Activated T-helper 9 cell treated with anti-CD3 and anti-CD28 coated beads, Interleukin-2, amount 50 U/mL, for 16 hours (primary cell): ENCODE results near the gene OTUB2.

Source experiments
- DNase-seq: peaks from one replicate; pipeline ENCODE4 v3.0.0-alpha.2; 2020; ENCODE audit warnings: low read depth

The OTUB2 gene

DNA sequence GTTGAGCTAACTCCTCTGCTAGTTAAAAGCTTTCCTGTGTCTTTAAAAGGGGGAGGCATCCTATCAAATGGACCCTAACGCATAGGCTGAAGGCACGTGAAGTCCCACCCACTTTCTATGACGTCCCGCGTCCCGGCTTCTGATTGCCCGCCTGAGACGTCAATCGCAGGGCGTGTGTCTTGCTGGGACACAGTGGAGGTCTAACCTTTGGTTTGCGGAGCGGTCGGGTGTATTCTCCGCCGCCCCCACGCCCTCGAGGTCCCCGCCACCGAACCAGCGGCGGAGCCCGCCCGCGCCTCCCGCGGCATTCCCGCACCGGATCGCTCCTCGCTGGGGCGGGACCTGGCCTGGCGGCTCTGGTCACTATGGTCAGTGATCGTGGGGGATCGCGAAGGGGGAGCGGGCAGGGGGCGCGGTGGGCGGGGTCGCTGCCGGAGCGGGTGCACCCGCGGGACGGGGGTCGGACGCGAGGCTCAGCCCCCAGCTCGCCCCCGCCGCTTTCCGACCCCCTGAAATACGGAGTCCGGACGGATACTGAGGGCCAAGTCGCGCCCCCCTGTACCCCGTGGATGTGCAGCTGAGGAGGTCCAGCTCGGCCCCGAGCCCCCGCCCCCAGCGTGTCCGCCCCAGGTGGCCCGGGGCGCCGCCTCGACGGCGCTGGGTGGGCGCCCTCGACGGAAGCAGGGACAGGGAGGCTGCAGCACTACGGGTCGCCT, at the start of gene OTUB2:
OTUB2 (plus strand) TSS at position 168 of the 716 bp plus-strand sequence; CDS start at position 366, 198 bp downstream.
- DNase-seq: peak; percentile 93

GRCh38 chr14:93976477-93977057, 49.6 kb upstream of the OTUB2 start, which contains the start of gene ASB2:
Gene ASB2, minus strand, starts transcription at chr14:93976570. Its CDS starts 12,031 bp downstream, at chr14:93964539.
- DNase-seq: no peak

DNA sequence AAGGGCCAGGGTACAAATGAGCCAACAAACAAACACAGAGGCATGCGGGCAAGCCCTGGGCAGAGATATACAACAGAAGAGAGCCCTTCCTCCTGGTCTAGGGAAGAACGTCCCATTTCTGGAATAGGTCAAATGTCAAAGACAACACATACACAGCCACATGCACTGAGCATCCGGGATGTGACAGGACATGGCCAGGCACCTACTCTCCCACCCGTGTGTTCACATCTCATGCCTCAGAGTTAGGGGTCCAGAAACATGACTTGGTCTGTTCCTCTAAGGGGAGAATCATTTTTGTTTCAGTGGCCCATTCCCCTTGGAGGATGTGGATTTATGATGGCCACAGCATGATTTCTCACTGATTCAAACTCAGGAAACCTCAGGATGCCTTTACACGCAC, 49.0 kb upstream of the OTUB2 start:
- no peak for DNase-seq

DNA sequence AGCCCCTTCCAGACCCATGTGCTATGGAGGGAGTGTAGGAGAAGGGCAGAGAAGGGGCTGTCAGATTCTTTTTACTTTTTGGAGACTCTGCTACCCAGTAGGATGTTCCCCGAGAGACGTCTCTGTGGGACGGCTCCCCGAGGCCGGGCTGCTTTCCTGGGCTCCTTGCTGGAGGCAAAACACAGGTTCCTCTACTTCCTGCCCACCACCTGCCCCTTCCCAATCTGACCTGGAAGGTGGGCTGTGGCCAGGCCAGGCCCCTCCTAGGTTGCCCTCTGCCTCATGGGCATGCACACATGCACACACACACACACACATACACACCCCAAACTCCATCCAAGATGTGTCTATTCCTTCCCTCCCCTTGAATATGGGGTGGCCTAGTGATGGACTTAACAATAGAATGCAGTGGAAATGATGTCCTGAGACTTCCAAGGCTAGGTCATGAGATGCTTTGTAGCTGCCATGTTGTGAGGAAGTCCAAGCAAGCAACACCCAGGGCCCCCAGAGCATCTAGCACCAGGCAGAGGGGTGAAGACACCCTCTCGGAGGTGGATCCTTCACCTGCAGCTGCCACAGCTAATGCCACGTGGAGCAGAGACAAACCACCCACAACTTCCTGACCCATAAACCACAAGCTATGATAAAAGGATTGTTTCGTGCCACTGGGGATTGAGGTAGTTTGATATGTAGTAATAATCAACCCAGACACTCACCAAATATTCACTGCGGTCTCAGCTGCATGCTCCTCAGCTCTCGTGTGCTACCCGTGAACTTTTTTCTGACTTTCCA, 48.2 kb upstream of the OTUB2 start:
- DNase-seq: peak; percentile 71

DNA sequence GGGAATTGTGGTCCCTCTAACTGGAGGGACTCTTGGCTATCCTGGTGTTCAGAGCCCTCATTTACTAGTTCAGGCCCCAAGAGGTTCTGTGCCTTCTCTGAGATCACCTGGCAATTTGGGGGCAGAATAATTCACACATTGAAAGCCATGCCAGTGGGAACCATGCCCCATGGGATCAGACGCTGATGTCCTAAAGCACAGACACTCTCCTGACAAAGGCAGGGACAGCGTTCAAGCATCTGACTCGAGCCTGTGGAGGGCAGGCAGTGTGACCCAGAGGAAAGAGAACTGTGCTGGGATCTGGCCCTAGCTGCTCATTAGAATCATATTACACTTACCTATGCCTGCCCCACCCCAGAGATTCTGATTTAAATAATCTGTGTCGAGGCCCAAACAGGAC, 47.4 kb upstream of the OTUB2 start:
- no peak for DNase-seq

GRCh38 chr14:93980456-93981201, 45.5 kb upstream of the OTUB2 start:
- no peak for DNase-seq

GRCh38 chr14:93981316-93982229, 44.6 kb upstream of the OTUB2 start:
- no peak for DNase-seq

DNA sequence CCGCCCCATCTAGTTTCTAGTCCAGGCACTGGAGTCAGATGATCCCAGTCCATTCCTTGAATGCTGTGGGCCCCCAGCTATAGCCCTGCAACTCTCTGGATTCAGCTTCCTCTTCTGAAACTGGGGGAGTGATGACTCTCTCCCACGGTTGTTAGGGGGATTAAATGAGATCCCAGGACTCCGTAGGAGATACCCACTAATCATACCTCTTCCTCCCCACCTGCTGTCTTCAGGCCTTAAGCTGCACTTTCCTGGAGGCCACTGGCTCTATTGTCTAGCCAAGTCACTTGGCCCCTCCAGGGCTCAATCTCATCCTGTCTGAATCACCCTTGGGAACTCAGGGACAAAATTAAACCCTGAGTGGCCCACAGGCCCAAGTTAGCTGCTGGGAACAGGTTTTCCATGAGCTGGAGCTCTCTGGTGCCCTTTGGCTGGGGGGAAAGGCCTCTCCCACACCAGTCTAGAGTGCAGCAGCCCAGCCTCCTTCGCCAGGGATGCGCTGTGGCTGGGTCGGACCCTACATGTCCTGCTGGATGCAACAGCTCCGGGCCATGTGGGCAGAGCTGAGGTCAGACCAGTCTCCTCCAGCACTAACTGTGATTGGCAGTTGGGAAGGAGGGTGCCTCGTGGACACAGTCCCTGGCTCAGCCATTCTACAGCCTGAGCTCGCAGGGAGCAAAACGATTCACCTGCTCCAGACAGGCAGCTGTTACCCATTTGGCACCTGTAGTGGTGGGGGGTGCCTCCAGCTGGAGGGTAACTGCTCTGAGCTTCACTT, 43.7 kb upstream of the OTUB2 start:
- DNase-seq: no peak

DNA sequence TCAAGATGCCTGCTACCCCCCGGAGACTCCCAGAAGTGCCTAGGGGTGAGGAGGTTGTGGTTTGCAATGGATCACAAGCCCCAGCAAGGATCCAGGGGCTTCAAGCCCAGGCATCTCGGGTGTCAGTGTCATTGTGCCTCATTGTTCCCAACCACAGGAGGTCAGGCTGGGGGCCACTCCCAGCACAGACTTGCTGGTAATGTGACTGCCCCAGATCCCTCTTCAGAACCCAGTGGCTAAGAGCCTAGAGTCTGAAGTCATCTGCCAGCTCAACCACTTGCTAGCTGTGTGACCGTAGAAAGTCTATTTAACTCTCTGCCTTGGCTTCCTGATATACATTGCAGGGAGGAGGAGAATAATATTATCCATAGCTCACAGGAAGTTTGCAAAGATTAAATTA, 42.1 kb upstream of the OTUB2 start:
- no peak for DNase-seq

DNA sequence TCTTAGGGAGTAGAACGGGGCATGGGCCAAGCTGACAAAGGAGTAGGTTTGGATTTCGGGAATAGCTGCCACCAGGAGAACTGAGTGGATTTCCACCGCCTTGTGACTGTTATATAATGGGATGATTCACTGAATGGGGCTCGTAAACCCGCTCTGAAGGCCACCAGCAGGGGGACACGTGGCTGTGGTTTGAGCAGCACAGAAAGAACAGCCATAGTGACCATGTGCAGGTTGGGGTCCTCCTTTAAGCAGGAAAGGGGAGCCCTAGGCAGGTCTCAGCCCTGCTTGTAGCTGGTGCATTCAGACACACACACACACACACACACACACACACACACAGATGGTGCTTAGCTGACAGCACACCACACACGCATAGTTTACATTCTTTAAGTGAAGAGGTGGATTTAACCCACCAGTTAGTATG, 41.1 kb upstream of the OTUB2 start:
- DNase-seq: no peak

DNA sequence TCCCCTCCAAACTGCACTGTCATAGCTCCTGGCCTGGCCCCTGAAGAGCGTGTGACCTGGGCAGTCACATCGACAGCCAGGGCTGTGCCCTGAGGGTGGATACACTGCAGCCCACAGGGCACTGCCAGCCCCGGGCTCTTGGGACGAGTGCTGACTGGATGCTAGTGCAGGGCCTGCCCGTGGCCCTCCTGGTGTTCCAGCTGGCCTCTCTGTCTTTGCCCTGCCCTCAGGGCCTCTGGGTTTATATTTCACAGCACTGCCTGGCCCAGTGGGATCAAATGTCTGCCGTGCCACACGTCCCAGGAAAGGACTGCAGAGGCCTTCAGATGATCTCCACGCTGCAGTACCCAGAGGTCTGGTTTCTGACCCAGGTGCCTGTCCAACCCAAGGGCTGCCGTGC, 39.2 kb upstream of the OTUB2 start:
- DNase-seq: no peak

DNA sequence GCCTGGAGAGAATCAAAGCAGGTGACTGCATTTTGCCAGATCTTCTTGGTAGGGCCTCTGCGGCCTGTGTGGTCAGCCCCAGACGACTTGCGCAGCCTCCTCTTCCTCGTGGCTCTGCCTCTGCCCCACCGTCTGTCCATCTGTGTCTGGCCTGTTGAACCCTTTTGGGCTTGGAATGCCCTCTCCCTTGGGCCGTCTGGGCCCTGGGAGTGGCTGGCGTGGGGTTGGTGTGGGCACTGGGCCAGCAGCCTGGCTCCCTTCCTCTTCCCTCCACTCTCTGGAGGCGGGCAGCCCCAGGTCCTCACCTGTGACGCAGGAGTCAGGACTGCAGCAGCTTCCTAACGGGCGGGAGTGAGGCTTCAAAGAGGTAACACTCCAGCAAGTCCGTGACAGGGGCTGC, 38.8 kb upstream of the OTUB2 start:
- DNase-seq: no peak

GRCh38 chr14:93987815-93988476, 38.2 kb upstream of the OTUB2 start:
- DNase-seq: no peak

GRCh38 chr14:93989939-93990338, 36.2 kb upstream of the OTUB2 start:
- no peak for DNase-seq

- no peak for DNase-seq
Measured at GRCh38 chr14:93991212-93991611, 34.9 kb upstream of the OTUB2 start.

DNA sequence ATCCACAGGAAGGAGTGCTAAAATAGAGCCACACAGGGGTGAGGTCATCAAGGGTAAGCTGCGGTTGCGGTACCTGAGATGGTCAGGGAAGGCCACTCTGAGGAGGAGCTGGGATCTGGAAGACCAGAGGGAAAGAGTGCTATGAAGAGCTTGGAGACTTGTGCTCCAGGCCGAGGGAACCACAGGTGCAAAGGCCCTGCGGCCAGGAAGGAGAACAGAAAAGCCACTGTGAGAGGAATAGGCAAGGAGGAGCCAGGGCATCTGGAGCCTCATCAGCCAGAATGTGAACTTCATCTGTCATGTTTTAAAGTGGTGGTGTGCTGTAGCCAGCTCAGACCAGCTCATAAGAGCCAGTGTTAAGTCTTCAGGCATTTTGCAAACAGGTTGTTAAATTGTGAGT, 34.5 kb upstream of the OTUB2 start:
- DNase-seq: no peak

DNA sequence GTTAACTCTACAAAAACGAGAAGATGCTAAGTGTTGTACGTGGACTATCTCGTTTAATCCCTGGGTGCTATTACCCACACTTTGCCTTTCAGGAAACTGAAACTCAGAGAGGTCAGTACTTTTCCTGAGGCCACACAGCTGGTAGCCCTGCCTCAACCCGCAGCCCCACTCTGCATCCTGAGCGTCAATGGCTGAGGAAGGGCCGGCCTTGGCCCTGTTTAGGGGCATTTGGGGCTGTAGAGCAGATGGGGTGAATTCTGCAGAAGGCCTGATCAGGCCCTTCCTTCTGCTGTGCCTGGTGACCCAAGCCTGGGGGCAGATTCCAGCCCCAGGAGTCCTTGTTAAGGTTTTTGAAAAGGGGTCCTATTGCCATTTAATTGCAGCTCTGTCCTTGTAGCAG, 32.8 kb upstream of the OTUB2 start:
- no peak for DNase-seq

DNA sequence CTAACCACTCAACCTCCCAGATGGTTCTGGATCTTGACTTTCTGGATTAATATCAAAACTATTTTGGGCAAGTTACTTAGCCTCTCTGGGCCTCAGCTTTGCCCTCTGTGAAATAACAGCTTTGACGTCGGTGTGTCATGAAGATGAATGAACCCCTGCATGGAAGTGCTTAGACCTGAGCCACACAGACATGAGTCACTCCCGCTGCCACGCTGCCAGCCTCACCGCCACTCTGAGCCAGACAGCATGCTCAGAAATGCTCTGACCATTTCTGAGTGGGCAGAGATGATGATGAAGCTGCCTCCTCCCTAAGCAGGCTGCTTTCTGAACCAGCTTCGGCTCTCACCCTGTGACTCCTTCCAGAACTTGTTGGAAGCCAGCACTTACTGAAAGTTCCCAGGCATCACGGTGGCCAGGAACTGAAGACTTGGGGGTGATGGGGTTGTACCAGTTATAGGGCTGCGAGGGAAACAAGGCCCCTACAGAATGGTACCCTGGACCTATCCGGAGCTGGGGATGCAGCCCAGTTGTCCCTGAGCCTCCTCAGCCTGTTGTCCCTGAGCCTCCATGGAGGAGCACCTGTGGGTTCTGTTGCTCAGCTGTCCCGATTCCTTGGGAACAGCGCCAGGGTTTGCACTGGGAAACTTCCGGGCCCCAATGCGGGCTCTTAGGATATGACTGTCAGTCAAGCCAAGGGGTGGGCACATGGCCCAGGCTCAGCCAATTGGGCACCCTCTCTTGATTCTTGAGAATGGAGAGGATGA, 31.0 kb upstream of the OTUB2 start:
- peak; percentile 43 for DNase-seq

DNA sequence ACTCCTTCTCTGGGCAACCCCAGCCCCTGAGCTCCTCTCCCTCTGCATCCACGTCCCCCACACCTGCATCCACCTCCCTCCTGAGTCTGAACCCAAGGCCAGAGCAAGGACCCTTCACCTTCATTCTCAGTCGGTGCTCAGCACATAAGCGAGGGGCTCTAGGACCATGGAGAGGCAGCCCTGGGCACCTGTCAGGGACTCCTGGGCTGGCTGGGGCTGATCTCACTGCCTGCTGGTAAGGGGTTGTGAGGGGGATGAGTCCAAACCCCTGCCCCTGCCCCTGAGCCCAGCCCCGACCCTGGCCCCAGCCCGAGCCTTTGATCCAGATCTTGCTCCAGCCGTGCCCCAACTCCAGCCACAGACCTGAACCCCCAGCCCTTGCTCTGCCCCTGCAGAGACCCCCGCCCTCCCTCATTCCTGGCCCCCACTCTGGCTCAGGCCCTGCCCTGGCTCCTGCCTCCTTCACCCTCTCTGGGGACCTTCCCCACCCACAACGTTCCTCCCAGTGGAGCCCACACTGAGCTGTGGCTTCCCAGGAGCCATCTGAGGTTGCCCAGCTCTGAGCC, 29.9 kb upstream of the OTUB2 start:
- no peak for DNase-seq
